ENCODE results near the gene PYY. TPM values are rescaled to one million over a fixed set of nuclear protein-coding genes. Genes with fewer than 3 reads are reported as not detected.

The PYY gene
- total RNA-seq, 6 experiments from 2014 or later, result not detected

DNA sequence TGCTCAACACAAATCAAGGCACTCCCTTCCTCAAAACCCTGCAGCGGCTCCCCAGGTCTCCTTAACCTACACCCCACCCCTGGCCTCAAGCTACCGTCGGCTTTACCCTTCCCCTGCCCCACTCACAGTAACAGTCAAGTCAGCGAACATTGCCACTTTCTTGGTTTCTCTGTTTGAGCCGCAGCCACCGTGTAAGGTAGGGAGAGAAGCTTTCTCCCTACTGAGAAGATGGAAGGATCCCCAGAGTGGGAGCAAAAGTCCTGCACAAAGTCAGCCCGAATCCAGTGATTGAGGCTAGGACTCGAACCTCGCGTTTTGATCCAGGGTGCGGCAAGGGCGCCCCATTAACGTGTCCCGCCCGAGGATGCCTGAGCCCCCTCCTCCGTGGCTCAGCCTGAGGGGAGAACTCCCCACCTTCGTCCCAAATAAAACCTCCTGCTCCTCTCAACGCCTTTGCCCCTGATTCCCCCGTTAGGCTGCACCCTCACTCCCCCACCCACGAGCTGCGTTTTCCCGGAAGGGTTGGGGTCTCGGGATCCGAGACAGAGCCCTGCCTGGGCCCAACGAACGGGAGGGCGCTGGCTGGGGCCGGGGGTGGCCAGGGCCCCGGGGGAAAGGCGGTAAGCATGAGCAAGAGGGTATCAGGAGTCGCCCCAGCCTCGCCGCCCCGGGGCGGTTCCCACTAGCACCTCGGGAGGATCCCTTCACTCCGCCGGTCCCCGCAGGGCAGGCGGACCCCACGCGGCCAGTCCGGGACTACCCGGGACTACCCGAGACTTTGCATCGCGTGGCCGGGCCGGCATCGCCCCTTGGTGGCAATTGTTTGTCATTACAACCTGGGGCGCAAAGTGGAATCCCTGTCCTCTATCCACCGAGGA is 40.8 kb upstream of the PYY start:
- peak overlapping the region; percentile 25 to 44 (median 39) for H3K4me3 ChIP-seq
- no peak for TF ChIP-seq POLR2A (IDR thresholded peaks at IDR 0.05)
- TF ChIP-seq, protein P1, sequence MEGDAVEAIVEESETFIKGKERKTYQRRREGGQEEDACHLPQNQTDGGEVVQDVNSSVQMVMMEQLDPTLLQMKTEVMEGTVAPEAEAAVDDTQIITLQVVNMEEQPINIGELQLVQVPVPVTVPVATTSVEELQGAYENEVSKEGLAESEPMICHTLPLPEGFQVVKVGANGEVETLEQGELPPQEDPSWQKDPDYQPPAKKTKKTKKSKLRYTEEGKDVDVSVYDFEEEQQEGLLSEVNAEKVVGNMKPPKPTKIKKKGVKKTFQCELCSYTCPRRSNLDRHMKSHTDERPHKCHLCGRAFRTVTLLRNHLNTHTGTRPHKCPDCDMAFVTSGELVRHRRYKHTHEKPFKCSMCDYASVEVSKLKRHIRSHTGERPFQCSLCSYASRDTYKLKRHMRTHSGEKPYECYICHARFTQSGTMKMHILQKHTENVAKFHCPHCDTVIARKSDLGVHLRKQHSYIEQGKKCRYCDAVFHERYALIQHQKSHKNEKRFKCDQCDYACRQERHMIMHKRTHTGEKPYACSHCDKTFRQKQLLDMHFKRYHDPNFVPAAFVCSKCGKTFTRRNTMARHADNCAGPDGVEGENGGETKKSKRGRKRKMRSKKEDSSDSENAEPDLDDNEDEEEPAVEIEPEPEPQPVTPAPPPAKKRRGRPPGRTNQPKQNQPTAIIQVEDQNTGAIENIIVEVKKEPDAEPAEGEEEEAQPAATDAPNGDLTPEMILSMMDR (IDR thresholded peaks at IDR 0.05), result peak; percentile 87 to 94 (median 92)
- ATAC-seq (peak; percentile 88 to 95 (median 93)), DNase-seq (peak; percentile 71 to 77 (median 73))
- no peak overlapping the region for H3K27ac ChIP-seq
- no peaks in the 10 kb centered on the region for H3K36me3 ChIP-seq
- peaks cover 0 to 11% (median 0%) of the 10 kb centered on the region in 4 donors for H3K4me1 ChIP-seq
- intact Hi-C loops (cut with DNase I), result loop anchor here (5.0 to 10.0 kb wide), 3 partner anchors 38 to 90 kb away; partner anchors contain the start of genes MPP2 (in 1 of the 2) and PPY (in 1 of the 2)
- no peaks in the 10 kb centered on the region for H3K9me3 ChIP-seq
- 7% methylated on average over 29 of the region's 52 CpGs for WGBS (ENCODE audit: insufficient coverage, low coverage, low lambda C conversion rate, missing lambda C conversion rate)
- no peaks in the 10 kb centered on the region for H3K27me3 ChIP-seq

DNA sequence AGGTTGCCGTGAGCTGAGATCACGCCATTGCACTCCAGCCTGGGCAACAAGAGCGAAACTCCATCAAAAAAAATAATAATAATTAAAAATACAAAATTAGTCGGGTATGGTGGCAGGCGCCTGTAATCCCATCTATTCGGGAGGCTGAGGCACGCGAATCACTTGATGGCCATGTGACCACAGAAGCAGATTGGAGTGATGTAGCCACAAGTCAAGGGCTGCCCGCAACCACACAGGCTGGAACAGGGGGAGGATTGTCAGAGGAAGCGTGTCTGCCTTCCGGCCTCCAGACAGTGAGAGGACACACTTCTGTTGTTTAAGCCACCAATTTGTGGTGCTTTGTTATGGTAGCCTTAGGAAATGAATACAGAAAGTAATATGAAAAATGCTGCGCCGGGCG is 38.9 kb upstream of the PYY start:
- ATAC-seq, result no peak
- 89% methylated on average over 11 of the region's 14 CpGs for WGBS (ENCODE audit: insufficient coverage, low coverage, low lambda C conversion rate, missing lambda C conversion rate)
- no peaks in the 10 kb centered on the region for H3K9me3 ChIP-seq
- H3K4me1 ChIP-seq, result peaks cover 0 to 8% (median 0%) of the 10 kb centered on the region in 4 donors
- TF ChIP-seq POLR2A (IDR thresholded peaks at IDR 0.05), result no peak
- TF ChIP-seq, protein P1 (IDR thresholded peaks at IDR 0.05), result no peak
- no peak overlapping the region for H3K27ac ChIP-seq
- DNase-seq, result no peak
- H3K36me3 ChIP-seq, result no peaks in the 10 kb centered on the region
- intact Hi-C loops (cut with DNase I), result loop anchor here in 1 of 2 donors (5.0 to 10.0 kb wide), 2 partner anchors 50 to 88 kb away; partner anchors contain the start of genes MPP2 and PPY
- H3K27me3 ChIP-seq, result no peaks in the 10 kb centered on the region
- H3K4me3 ChIP-seq, result no peak overlapping the region

DNA sequence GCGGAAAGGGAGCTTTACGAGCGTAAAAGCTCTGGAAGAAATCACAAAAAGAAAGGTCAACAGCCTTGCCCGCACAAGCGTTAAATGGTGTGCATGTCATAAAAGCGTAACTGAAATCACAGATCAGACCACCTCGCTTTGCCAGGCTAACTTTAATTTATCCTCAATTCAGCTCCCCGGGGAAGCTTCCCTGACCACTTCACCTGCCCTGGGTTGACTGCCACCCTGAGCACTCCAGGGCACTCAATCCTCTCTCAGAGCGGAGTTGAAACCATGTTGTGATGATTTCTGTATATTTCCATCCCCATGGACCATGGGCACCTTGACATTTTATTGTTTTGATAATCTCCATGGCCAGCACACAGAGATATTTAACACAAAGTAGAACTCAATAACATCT is 34.6 kb upstream of the PYY start:
- Histone ChIP-seq H3K27me3 (no peaks in the 10 kb centered on the region), H3K27ac (no peak overlapping the region), H3K4me3 (no peak overlapping the region), H3K9me3 (no peaks in the 10 kb centered on the region), H3K4me1 (peaks cover 0 to 12% (median 0%) of the 10 kb centered on the region in 4 donors), H3K36me3 (no peaks in the 10 kb centered on the region)
- 95% methylated on average over 8 of the region's 9 CpGs for WGBS (ENCODE audit: insufficient coverage, low coverage, low lambda C conversion rate, missing lambda C conversion rate)
- ATAC-seq, result no peak
- no peak for DNase-seq
- intact Hi-C loops (cut with DNase I), result no loop called here
- TF ChIP-seq, protein P1 (IDR thresholded peaks at IDR 0.05), result no peak
- no peak for TF ChIP-seq POLR2A (IDR thresholded peaks at IDR 0.05)

DNA sequence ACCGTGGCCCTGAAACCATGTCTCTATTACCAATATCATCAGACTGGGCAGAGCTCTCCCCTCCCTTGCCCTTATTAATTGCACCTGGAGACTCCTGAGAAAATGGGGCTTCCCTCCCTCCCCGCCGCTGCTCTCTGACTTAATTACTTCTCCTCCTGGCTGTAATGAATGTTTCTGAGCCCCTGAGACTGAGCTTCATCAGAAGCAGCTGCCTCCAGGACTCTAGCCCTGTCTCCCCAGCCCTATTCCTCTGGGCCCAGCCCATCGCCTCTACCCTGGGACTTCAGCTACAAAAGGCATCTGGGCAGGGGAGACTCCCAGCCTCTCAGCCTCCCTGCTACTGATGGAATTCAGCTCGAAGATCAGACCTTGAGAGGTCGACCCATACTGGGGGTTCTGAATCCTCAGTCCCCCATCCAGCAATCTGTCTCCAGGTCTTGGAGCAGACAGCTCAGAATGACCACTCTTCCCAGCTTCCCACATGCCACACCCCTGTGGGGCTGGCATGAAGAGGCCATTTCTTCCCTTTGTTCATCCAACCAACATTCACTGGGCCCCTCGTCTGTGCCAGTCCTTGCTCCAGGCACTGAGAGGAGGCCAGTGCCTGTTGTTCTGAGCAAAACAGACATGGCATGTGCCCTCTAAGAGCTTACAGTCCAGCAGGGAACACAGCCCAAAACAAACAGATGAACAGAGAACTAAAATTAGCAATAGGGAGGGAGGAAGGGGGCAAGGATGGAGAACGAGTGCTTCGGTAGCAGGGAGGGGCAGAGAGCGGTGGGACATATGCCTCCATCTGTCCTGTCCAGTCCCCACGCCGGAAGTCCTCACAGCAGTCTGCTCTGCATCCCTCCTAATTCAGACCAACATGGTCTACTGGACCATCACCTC is 33.6 kb upstream of the PYY start:
- no peak for TF ChIP-seq POLR2A (IDR thresholded peaks at IDR 0.05)
- TF ChIP-seq, protein P1 (IDR thresholded peaks at IDR 0.05), result no peak
- no peak overlapping the region for H3K4me3 ChIP-seq
- 56% methylated on average over 8 of the region's 12 CpGs for WGBS (ENCODE audit: insufficient coverage, low coverage, low lambda C conversion rate, missing lambda C conversion rate)
- H3K27me3 ChIP-seq, result no peaks in the 10 kb centered on the region
- H3K36me3 ChIP-seq, result no peaks in the 10 kb centered on the region
- intact Hi-C loops (cut with DNase I), result no loop called here
- no peaks in the 10 kb centered on the region for H3K9me3 ChIP-seq
- no peak overlapping the region for H3K27ac ChIP-seq
- H3K4me1 ChIP-seq, result peaks cover 0 to 12% (median 0%) of the 10 kb centered on the region in 4 donors
- ATAC-seq, result no peak
- DNase-seq, result no peak

All from right lobe of liver (tissue), 6 donors.